ENCODE measurements around the gene NFIB.

DNA sequence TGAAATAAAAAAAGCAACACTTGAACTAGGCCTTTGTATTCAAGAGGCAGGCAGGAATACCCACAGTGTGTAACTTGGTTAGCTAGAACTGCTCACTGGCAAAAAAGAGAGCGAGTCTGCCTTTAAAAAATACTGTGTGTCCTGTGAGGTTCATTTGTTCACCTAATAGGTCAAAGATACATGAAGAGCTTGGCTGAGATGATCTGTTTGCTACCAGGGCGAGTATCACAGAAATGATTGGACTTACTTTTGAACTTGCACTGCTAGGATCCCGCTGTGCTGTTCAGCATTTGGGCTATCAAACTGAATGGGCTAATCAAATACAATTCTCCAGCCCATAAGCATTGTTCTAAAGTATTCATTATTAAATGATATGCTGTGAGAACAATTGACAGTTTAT lies 229.1 kb downstream of the NFIB start:
- TF ChIP-seq TARDBP (CRISPR knock-in tag; IDR thresholded peaks at IDR 0.05), result no peak
- no peak for TF ChIP-seq ZBTB8A (CRISPR knock-in tag; IDR thresholded peaks at IDR 0.05; ENCODE audit: borderline replicate concordance, low read depth)
- no peak for TF ChIP-seq ARNT (IDR thresholded peaks at IDR 0.05)
- TF ChIP-seq DPF2 (CRISPR knock-in tag; IDR thresholded peaks at IDR 0.05; ENCODE audit: borderline replicate concordance, low read depth), result no peak
- TF ChIP-seq FIP1L1 (IDR thresholded peaks at IDR 0.05; ENCODE audit: borderline replicate concordance, insufficient read depth, low read depth, low read length), result no peak
- no peak for TF ChIP-seq CTCF (CRISPR knock-in tag; IDR thresholded peaks at IDR 0.05)
- no peak for TF ChIP-seq RAD21 (CRISPR knock-in tag; IDR thresholded peaks at IDR 0.05)
- no peak for TF ChIP-seq SETDB1 (CRISPR knock-in tag; IDR thresholded peaks at IDR 0.05; ENCODE audit: borderline replicate concordance)
- no peak for TF ChIP-seq ZBTB42 (CRISPR knock-in tag; IDR thresholded peaks at IDR 0.05)
- no peak for TF ChIP-seq GABPB1 (CRISPR knock-in tag; IDR thresholded peaks at IDR 0.05)

Data from HepG2 (cell line).